Measurements from ENCODE around the gene TMEM179B. TPM values are rescaled to one million over a fixed set of nuclear protein-coding genes. Genes with fewer than 3 reads are reported as not detected.

Gene TMEM179B
- total RNA-seq, 2 donors from 2014 or later, result 42.5 to 44.8 TPM

DNA sequence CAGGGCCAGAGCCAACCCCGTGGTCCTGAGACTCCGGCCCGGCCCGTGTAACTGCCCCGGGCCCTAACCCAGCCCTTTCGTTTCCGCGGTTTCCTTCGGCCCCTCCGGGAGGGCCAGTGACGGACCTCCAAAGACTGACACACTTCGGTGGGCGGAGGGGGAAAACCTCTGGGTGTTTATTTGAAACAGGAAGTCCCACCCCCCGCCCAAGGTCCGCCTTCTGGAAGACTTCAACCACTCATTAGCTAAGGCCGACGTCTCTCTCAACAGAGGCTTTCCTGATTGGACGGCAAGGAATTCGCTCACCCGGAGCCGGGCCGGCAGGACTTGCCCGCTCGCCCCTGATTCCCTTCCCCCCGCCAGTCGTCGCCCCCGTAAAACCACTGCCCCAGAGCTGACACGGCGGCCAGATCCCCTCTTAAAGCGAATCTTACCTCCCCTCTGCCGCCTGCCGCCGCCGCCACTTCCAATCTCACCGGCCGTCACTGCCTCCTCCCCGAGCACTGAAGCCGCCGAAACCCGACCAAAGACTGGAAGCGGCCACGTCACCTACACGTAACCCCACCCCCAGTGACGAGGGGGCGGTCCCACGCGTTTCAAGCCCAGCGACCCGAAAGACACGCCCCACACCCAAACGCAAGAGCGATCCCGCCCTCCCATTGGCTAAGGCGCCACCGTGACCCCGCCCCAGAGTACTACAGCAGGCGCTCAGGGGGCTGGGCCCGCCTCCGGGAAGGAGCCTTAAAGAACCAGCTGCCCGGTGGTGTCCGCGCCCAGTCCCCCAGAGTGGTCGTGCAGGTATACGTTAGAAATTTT, 44.5 kb downstream of the TMEM179B start, which contains the start of gene STX5:
Gene STX5 (minus strand): TSS at position 532 of the 816 bp plus-strand sequence. CDS start 808 bp downstream, outside the sequence.
- Histone ChIP-seq H3K36me3 (peaks cover 37% of the 10 kb centered on the region), H3K27ac (peak within 1 kb of the TSS; percentile 96 to 98), H3K27me3 (no peaks in the 10 kb centered on the region), H3K9me3 (no peaks in the 10 kb centered on the region), H3K4me1 (peaks cover 0 to 40% of the 10 kb centered on the region in 2 donors), H3K4me3 (peak within 1 kb of the TSS; percentile 92 to 93)
- peak; percentile 100 for DNase-seq (ENCODE audit: low spot score)
- TF ChIP-seq, protein P1, sequence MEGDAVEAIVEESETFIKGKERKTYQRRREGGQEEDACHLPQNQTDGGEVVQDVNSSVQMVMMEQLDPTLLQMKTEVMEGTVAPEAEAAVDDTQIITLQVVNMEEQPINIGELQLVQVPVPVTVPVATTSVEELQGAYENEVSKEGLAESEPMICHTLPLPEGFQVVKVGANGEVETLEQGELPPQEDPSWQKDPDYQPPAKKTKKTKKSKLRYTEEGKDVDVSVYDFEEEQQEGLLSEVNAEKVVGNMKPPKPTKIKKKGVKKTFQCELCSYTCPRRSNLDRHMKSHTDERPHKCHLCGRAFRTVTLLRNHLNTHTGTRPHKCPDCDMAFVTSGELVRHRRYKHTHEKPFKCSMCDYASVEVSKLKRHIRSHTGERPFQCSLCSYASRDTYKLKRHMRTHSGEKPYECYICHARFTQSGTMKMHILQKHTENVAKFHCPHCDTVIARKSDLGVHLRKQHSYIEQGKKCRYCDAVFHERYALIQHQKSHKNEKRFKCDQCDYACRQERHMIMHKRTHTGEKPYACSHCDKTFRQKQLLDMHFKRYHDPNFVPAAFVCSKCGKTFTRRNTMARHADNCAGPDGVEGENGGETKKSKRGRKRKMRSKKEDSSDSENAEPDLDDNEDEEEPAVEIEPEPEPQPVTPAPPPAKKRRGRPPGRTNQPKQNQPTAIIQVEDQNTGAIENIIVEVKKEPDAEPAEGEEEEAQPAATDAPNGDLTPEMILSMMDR (IDR thresholded peaks at IDR 0.05), result no peak

DNA sequence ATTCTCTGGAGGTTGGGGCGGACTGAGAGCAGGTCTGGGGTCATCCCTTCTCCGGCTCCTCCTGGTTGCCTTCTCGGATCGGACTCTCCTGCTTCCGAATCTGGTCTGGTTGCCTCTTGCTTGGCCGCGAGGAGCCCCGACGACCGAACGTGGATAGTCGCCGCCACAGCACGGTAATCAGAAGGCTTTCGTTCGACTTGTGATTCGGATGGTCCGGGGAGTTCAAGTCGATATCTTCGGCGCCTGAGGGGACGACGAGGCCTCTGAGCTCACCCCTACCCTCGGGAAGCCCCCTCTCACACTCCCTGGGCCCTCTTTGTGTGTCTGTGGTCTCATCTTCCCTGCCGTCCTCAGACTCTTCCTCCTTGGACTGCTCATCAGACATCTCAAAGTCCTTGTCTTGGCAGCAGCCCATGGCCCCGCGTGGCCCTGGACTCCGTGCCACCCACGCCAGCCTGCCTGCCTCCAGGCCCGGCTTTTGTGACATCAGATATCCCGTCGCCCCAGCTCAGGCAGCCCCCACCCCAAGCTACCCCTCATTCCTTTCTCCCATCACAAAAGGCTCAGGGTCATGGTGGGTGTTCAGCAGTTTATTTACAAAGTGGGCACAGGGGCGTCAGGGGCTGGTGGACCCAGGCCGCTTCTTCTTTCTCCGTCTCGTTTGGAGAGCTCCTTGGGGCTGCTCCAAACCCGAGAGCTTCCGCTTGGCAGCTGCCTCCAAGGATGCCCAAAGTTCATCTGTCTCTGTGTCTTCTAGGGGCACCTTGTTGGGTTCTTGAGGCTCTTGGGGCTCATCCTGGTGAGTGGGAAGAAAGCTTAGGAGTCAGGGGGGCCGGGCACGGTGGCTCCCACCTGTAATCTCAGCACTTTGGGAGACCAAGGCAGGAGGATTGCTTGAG, 45.4 kb downstream of the TMEM179B start, which contains the start of gene TEX54:
Gene TEX54 (minus strand): TSS at position 506 of the 899 bp plus-strand sequence.
- peak within 1 kb of the TSS; percentile 92 to 93 for H3K4me3 ChIP-seq
- TF ChIP-seq, protein P1 (IDR thresholded peaks at IDR 0.05), result no peak
- H3K36me3 ChIP-seq, result peaks cover 29% of the 10 kb centered on the region
- H3K4me1 ChIP-seq, result peaks cover 0 to 40% of the 10 kb centered on the region in 2 donors
- H3K9me3 ChIP-seq, result no peaks in the 10 kb centered on the region
- no peak for DNase-seq (ENCODE audit: low spot score)
- H3K27me3 ChIP-seq, result no peaks in the 10 kb centered on the region
- peak within 1 kb of the TSS; percentile 96 to 98 for H3K27ac ChIP-seq

DNA sequence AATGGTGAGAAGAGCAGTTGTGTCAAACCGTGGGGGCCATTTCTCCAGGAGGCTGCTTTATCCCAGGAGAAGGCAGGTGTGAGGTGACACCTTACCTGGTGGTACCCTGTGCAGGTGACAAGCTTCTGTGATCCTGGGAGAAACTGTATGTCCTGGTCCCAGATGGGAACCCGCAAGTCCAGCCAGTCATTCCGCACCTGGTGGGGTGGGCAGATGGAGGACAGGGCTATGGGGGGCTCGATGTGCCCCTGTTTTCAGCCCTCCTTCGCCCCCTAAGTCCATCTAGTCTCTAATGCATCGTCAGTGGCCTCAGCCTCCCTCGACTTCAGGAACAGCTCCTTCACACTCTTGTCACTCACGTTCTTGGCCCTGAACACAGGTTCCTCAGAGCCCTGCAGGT, 48.1 kb downstream of the TMEM179B start:
- DNase-seq (ENCODE audit: low spot score), result no peak
- H3K27ac ChIP-seq, result no peak overlapping the region
- H3K4me3 ChIP-seq, result no peak overlapping the region
- H3K27me3 ChIP-seq, result no peaks in the 10 kb centered on the region
- TF ChIP-seq, protein P1 (IDR thresholded peaks at IDR 0.05), result no peak
- peaks cover 25% of the 10 kb centered on the region for H3K36me3 ChIP-seq
- peaks cover 0 to 38% of the 10 kb centered on the region in 2 donors for H3K4me1 ChIP-seq
- H3K9me3 ChIP-seq, result no peaks in the 10 kb centered on the region

DNA sequence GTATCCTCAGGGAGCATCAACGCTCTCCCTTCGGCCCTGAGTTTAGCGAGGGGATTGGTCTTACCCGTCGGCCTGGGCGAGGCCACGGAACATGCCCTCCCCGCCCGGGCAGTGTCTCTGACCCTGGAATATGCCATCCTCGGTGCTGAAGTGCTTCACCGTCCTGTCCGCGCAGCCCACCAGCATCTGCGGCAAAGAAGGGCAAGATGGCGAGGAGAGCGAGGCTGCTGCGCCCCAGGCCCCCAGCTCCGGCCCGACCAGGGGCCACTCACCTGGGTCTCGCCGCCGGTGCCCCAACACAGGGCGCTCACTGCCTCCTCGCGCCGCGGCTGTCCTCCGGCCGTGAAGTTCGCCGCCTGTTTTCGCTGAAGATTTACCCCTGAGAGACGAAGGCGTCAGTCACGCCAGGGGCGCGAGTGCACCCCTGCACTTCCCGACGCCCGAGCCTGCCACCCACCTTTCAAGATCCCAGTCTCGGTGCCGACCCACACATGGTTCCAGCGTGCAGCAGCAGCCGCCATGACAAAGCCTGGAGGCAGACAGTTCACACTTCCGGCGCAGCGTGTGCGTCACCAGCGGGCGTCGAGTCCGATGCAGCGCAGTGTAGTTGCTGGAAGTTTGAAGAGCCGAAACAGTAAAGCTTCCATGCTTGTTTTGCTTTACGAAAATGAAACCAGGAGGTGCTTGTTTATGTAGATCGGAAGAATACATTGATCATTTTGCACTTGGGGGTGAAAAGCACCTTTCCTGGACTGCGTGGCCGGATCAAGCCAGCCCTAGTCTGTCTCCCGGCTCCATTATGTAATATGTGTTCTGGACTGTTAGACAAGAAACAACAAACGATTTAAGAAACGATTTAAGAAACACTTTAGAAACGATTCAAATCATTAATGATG, 52.1 kb downstream of the TMEM179B start, which contains the start of gene WDR74:
Gene WDR74 (minus strand): TSS at position 541 of the 896 bp plus-strand sequence. CDS start 20 bp downstream, at position 521.
- H3K4me1 ChIP-seq, result peaks cover 0 to 26% of the 10 kb centered on the region in 2 donors
- no peaks in the 10 kb centered on the region for H3K27me3 ChIP-seq
- peak; percentile 94 for DNase-seq (ENCODE audit: low spot score)
- H3K36me3 ChIP-seq, result peaks cover 17% of the 10 kb centered on the region
- H3K27ac ChIP-seq, result peak within 1 kb of the TSS; percentile 96 to 97
- no peaks in the 10 kb centered on the region for H3K9me3 ChIP-seq
- TF ChIP-seq, protein P1 (IDR thresholded peaks at IDR 0.05), result no peak
- peak within 1 kb of the TSS; percentile 69 to 94 for H3K4me3 ChIP-seq

Small RNA genes within 50 kb of the gene (microRNA-seq; reads per million reads assigned to microRNA genes)
- gene MIR6514 (ENCODE audit: borderline number of aligned reads in 2 of 2, borderline replicate concordance in 1 of 2), result 0 to 1.4 reads per million in 2 donors
- 0 reads per million in 2 donors for gene MIR6748 (ENCODE audit: borderline number of aligned reads in 2 of 2, borderline replicate concordance in 1 of 2)

Other genes starting within 250 kb of the TMEM179B start
- gene AHNAK, start 240.6 kb upstream of the TMEM179B start, total RNA-seq, result 100 to 1,000 TPM; 270 to 441 TPM
- 1,000 to 10,000 TPM in 1 of 2 donors, 100 to 1,000 TPM in 1; 707 to 1,175 TPM for gene EEF1G, start 213.5 kb upstream of the TMEM179B start, total RNA-seq
- gene TUT1, start 195.9 kb upstream of the TMEM179B start, total RNA-seq, result 1 to 10 TPM; 5.4 to 5.7 TPM
- 10 to 100 TPM; 30.0 to 40.5 TPM for gene MTA2, start 185.5 kb upstream of the TMEM179B start, total RNA-seq
- 10 to 100 TPM; 15.8 to 21.3 TPM for gene EML3, start 174.6 kb upstream of the TMEM179B start, total RNA-seq
- 1 to 10 TPM; 3.2 to 5.3 TPM for gene ROM1, start 174.1 kb upstream of the TMEM179B start, total RNA-seq
- 10 to 100 TPM; 12.7 to 14.0 TPM for gene B3GAT3, start 165.4 kb upstream of the TMEM179B start, total RNA-seq
- 10 to 100 TPM; 71.8 to 78.0 TPM for gene GANAB, start 140.8 kb upstream of the TMEM179B start, total RNA-seq
- gene INTS5, start 134.1 kb upstream of the TMEM179B start, total RNA-seq, result 10 to 100 TPM; 12.1 to 19.8 TPM
- 10 to 100 TPM; 40.1 to 44.0 TPM for gene C11orf98, start 122.2 kb upstream of the TMEM179B start, total RNA-seq
- gene CSKMT, start 122.1 kb upstream of the TMEM179B start, total RNA-seq, result 1 to 10 TPM in 1 of 2 donors, under 1 TPM in 1; 0.41 to 3.7 TPM
- 1 to 10 TPM; 5.0 to 8.7 TPM for gene UQCC3, start 115.7 kb upstream of the TMEM179B start, total RNA-seq
- 1 to 10 TPM; 2.3 to 2.4 TPM for gene LBHD1, start 115.1 kb upstream of the TMEM179B start, total RNA-seq
- 100 to 1,000 TPM in 1 of 2 donors, 10 to 100 TPM in 1; 77.4 to 116 TPM for gene UBXN1, start 108.3 kb upstream of the TMEM179B start, total RNA-seq
- 1 to 10 TPM; 1.5 to 3.0 TPM for gene LRRN4CL, start 97.9 kb upstream of the TMEM179B start, total RNA-seq
- 10 to 100 TPM; 18.6 to 23.0 TPM for gene BSCL2, start 80.0 kb upstream of the TMEM179B start, total RNA-seq
- not detected for gene GNG3, start 79.7 kb upstream of the TMEM179B start, total RNA-seq
- 10 to 100 TPM; 12.2 to 15.6 TPM for gene HNRNPUL2, start 59.9 kb upstream of the TMEM179B start, total RNA-seq
- 10 to 100 TPM in 1 of 2 donors, 1 to 10 TPM in 1; 9.6 to 11.4 TPM for gene TTC9C, start 58.9 kb upstream of the TMEM179B start, total RNA-seq
- 1 to 10 TPM; 5.1 to 7.8 TPM for gene ZBTB3, start 33.2 kb upstream of the TMEM179B start, total RNA-seq
- gene POLR2G, start 25.8 kb upstream of the TMEM179B start, total RNA-seq, result 10 to 100 TPM; 32.9 to 34.8 TPM
- 1 to 10 TPM; 5.8 to 9.5 TPM for gene TAF6L, start 16.0 kb upstream of the TMEM179B start, total RNA-seq
- gene TMEM223, start 4.6 kb downstream of the TMEM179B start, total RNA-seq, result 10 to 100 TPM; 27.7 TPM
- 10 to 100 TPM; 33.9 to 35.9 TPM for gene NXF1, start 18.0 kb downstream of the TMEM179B start, total RNA-seq
- gene STX5, start 44.6 kb downstream of the TMEM179B start, total RNA-seq, result 10 to 100 TPM; 15.2 to 24.7 TPM
- not detected for gene TEX54, start 45.4 kb downstream of the TMEM179B start, total RNA-seq
- 10 to 100 TPM; 17.8 to 26.8 TPM for gene WDR74, start 52.2 kb downstream of the TMEM179B start, total RNA-seq
- gene SLC3A2, start 93.5 kb downstream of the TMEM179B start, total RNA-seq, result 10 to 100 TPM; 27.7 to 64.9 TPM
- not detected for gene CHRM1, start 134.0 kb downstream of the TMEM179B start, total RNA-seq
- gene SLC22A6, start 197.6 kb downstream of the TMEM179B start, total RNA-seq, result not detected
- gene SLC22A8, start 228.4 kb downstream of the TMEM179B start, total RNA-seq, result not detected

Measured in right atrium auricular region (tissue), 2 donors.